ENCODE results near the gene RAP1B. TPM values are rescaled to one million over a fixed set of nuclear protein-coding genes. Genes with fewer than 3 reads are reported as not detected.

RAP1B gene
- total and polyA plus RNA-seq, 2 donors (not counting 3 experiments of a cell fraction or from before 2014, with no cell fraction given), result 147 to 174 TPM

- no peaks in the 10 kb centered on the region for H3K9me3 ChIP-seq (replicated peaks; ENCODE audit: control insufficient read depth, insufficient read depth, low read length)
- intact Hi-C loops (cut with micrococcal nuclease) (no loop called here), dilution Hi-C loops (cut with MboI; ENCODE audit: extremely low pct_ligation_motif_present, low sequenced_read_pairs) (no loop called here)
- no peaks in the 10 kb centered on the region for H3K9me1 ChIP-seq (replicated peaks; ENCODE audit: control insufficient read depth, extremely low read depth, insufficient read depth, low read length)
- no peak for TF ChIP-seq GATA2 (IDR thresholded peaks at IDR 0.05; ENCODE audit: insufficient read depth, insufficient read length, low read depth, low read length)
- TF ChIP-seq MYC (IDR thresholded peaks at IDR 0.05; ENCODE audit: low read depth, low read length), result no peak
- TF ChIP-seq JUN (IDR thresholded peaks at IDR 0.05; ENCODE audit: borderline replicate concordance, insufficient read depth, insufficient read length, low read depth), result no peak
- no peak for TF ChIP-seq POLR2A (IDR thresholded peaks at IDR 0.05; ENCODE audit: low read depth, low read length)
- TF ChIP-seq EZH2 (IDR thresholded peaks at IDR 0.05; ENCODE audit: borderline replicate concordance, low read depth, low read length, severe bottlenecking), result no peak
- DNase-seq (ENCODE audit: low read depth, low spot score), result no peak
- H3K36me3 ChIP-seq (ENCODE audit: control insufficient read depth in 2 of 2, extremely low read depth in 1 of 2, insufficient read depth in 2 of 2, low read length in 2 of 2), result peaks cover 3 to 7% of the 10 kb centered on the region in 2 experiments
- CTCF ChIA-PET, result no interaction called here
- BruUV-seq (replicated peaks), result no TSS peak
- FAIRE-seq, result no peak
- H3K4me3 ChIP-seq (replicated peaks in 1 of 3; ENCODE audit: insufficient read depth in 1 of 3, low read depth in 1 of 3, low read length in 3 of 3), result no peak overlapping the region
- no peak overlapping the region for H2AFZ ChIP-seq (ENCODE audit: low read depth, low read length)
- H3K27ac ChIP-seq (ENCODE audit: insufficient read depth, low read depth, low read length), result no peak overlapping the region
- POLR2A ChIA-PET, result no interaction called here
- no peak overlapping the region for H3K9ac ChIP-seq (replicated peaks; ENCODE audit: extremely low read depth, insufficient read depth, low read length)
- H4K20me1 ChIP-seq (replicated peaks; ENCODE audit: control insufficient read depth, extremely low read depth, insufficient read depth, low read length), result peaks cover 10% of the 10 kb centered on the region
- H3K4me2 ChIP-seq (ENCODE audit: insufficient read depth, low read length), result no peak overlapping the region
- H3K79me2 ChIP-seq (ENCODE audit: control insufficient read depth, insufficient read depth, low read length), result peaks cover 100% of the 10 kb centered on the region
- H3K27me3 ChIP-seq (ENCODE audit: control insufficient read depth in 2 of 2, insufficient read depth in 2 of 2, low read length in 2 of 2), result no peaks in the 10 kb centered on the region
- peaks cover 13% of the 10 kb centered on the region for H3K4me1 ChIP-seq (ENCODE audit: control insufficient read depth, extremely low read depth, insufficient read depth, low read length)
These were observed 17.1 kb downstream of the RAP1B start for GRCh38 chr12:68627673-68628319.

GRCh38 chr12:68628698-68629097 is 18.0 kb downstream of the RAP1B start:
- H3K27ac ChIP-seq (ENCODE audit: insufficient read depth, low read depth, low read length), result no peak overlapping the region
- dilution Hi-C loops (cut with MboI; ENCODE audit: extremely low pct_ligation_motif_present, low sequenced_read_pairs), result no loop called here
- H3K4me3 ChIP-seq (replicated peaks in 1 of 3; ENCODE audit: insufficient read depth in 1 of 3, low read depth in 1 of 3, low read length in 3 of 3), result no peak overlapping the region
- no peak overlapping the region for H3K4me2 ChIP-seq (ENCODE audit: insufficient read depth, low read length)
- no peak for DNase-seq (ENCODE audit: low read depth, low spot score)
- TF ChIP-seq JUN (IDR thresholded peaks at IDR 0.05; ENCODE audit: borderline replicate concordance, insufficient read depth, insufficient read length, low read depth) (no peak), CTCF (IDR thresholded peaks at IDR 0.05; ENCODE audit: extremely low read depth in 1 of 2, insufficient read depth in 1 of 2, low read depth in 1 of 2, low read length in 2 of 2) (no peak), GATA2 (IDR thresholded peaks at IDR 0.05; ENCODE audit: insufficient read depth, insufficient read length, low read depth, low read length) (no peak), POLR2A (IDR thresholded peaks at IDR 0.05; ENCODE audit: low read depth, low read length) (no peak), FOS (IDR thresholded peaks at IDR 0.05; ENCODE audit: borderline replicate concordance, insufficient read depth, low read length) (no peak), MYC (IDR thresholded peaks at IDR 0.05; ENCODE audit: low read depth, low read length) (no peak), EZH2 (IDR thresholded peaks at IDR 0.05; ENCODE audit: borderline replicate concordance, low read depth, low read length, severe bottlenecking) (no peak), MAX (IDR thresholded peaks at IDR 0.05; ENCODE audit: insufficient read depth, insufficient read length) (no peak), POLR2AphosphoS5 (IDR thresholded peaks at IDR 0.05; ENCODE audit: insufficient read depth, low read depth, low read length) (no peak)
- peaks cover 100% of the 10 kb centered on the region for H3K79me2 ChIP-seq (ENCODE audit: control insufficient read depth, insufficient read depth, low read length)
- peaks cover 13% of the 10 kb centered on the region for H3K4me1 ChIP-seq (ENCODE audit: control insufficient read depth, extremely low read depth, insufficient read depth, low read length)
- H3K9me3 ChIP-seq (replicated peaks; ENCODE audit: control insufficient read depth, insufficient read depth, low read length), result no peaks in the 10 kb centered on the region
- intact Hi-C loops (cut with micrococcal nuclease), result no loop called here
- no peak overlapping the region for H3K9ac ChIP-seq (replicated peaks; ENCODE audit: extremely low read depth, insufficient read depth, low read length)
- ChIA-PET CTCF (interaction anchor here (0.8 kb wide), 1 partner anchor 10 kb away, joined by 3 read pairs; no protein-coding TSS in a partner anchor), POLR2A (no interaction called here)
- H3K9me1 ChIP-seq (replicated peaks; ENCODE audit: control insufficient read depth, extremely low read depth, insufficient read depth, low read length), result no peaks in the 10 kb centered on the region
- peaks cover 3 to 7% of the 10 kb centered on the region in 2 experiments for H3K36me3 ChIP-seq (ENCODE audit: control insufficient read depth in 2 of 2, extremely low read depth in 1 of 2, insufficient read depth in 2 of 2, low read length in 2 of 2)
- H4K20me1 ChIP-seq (replicated peaks; ENCODE audit: control insufficient read depth, extremely low read depth, insufficient read depth, low read length), result peaks cover 10% of the 10 kb centered on the region
- H2AFZ ChIP-seq (ENCODE audit: low read depth, low read length), result no peak overlapping the region
- FAIRE-seq, result no peak
- BruUV-seq (replicated peaks), result no TSS peak
- H3K27me3 ChIP-seq (ENCODE audit: control insufficient read depth in 2 of 2, insufficient read depth in 2 of 2, low read length in 2 of 2), result no peaks in the 10 kb centered on the region
